8988T (cell line): ENCODE measurements around the gene LDB2.

Experiments used
- DNase-seq: peaks from one replicate; pipeline ENCODE4 v3.0.0; 2011

Gene LDB2

DNA sequence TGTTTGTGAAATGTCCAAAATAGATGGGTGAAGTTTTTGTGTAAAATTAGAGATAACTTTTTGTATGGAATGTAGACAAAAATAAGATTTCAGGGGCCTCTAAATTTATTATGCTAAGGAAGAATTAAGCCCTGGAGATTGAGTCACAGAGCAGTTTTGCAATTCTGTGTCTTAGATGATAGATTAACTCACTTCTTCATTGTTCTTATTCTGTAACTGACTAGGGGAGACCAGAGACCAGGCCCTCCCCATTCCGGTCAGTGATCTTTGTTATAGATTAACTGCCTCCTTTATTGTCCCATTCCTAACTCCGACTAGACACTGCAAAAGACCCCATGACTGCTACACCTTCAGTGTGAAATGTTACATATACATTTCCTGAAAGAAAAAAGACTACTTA lies 433.8 kb downstream of the LDB2 start:
- no peak for DNase-seq

DNA sequence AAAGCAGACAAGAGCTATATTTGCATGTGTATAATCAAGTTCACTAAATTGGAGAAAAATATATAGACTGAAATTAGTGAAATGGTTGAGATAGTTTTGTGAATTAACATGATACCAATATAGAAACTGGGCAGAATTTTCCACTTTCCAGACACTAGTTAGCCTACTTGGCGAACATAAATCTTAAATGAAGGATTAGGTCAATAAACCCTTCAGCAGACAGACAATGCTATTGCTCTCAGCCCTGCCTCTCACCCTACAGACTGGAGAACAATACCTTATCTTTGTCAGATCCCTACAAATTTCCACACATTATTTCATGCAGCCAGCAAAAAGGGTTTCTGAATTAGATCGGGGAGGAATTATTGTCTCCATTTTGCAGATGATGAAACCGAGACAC lies 435.8 kb downstream of the LDB2 start:
- no peak for DNase-seq

DNA sequence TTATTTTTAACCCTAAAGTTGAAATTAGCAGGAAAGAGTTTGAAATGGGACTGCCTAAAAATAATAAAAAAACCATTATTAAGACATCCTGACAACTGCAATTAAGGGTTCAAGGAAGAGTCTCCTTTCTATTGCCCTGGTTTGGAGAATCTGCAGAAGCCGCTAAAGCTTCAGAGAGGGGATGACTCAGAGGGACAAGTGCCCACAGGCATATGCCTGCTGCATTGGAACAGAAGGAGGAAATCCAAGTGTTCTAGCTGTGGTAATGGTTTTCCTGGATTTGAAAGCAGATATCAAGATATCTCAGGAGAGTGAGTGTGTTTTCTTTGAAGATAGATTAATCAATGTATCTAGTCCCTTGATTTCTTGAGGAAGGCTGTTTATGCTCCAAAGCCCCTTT lies 437.1 kb downstream of the LDB2 start:
- DNase-seq = no peak

DNA sequence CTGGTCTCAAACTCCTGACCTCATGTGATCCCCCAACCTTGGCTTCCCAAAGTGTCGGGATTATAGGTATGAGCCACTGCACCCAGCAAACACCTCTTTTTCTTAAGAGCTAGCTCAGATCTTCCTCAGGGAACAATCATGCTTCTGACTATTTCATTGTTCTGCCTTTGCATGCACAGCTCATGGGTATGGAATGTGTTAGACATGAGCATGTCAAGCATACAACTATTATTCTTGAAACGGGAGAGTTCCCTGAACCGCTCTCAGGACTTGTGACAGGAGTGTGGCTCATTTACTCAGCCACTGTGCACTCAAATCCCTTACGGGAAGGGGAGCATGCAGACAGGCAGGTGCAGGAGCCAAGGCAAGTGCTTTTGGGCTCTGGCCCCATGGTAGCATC lies 440.5 kb downstream of the LDB2 start:
- DNase-seq = no peak
